ENCODE results near the gene SIGLEC8.

SIGLEC8 gene

GRCh38 chr19:51479531-51480331 lies 21.5 kb upstream of the SIGLEC8 start:
- Histone ChIP-seq H3K9me3 (ENCODE audit: insufficient read depth, low read length) (0 out of 2 replicates have a peak, but pooled peaks cover 4% of the 10 kb centered on the region), H4K20me1 (ENCODE audit: insufficient read depth, low read length) (no peaks in the 10 kb centered on the region), H3K27ac (ENCODE audit: low read length) (no peak overlapping the region), H3K27me3 (ENCODE audit: low read depth, low read length) (peaks cover 32% of the 10 kb centered on the region), H2AFZ (ENCODE audit: low read depth, low read length) (no peak overlapping the region), H3K4me1 (ENCODE audit: low read length) (peaks cover 2% of the 10 kb centered on the region; the same call in 1 of the 2 replicates), H3K79me2 (ENCODE audit: low read length) (no peaks in the 10 kb centered on the region), H3K4me3 (ENCODE audit: low read length) (no peak overlapping the region), H3K9ac (ENCODE audit: low read length) (no peak overlapping the region), H3K4me2 (ENCODE audit: low read length) (no peak overlapping the region), H3K36me3 (replicated peaks; ENCODE audit: low read depth, low read length) (no peaks in the 10 kb centered on the region)
- no peak for TF ChIP-seq EZH2phosphoT487 (IDR thresholded peaks at IDR 0.05; ENCODE audit: low read depth)
- no peak for TF ChIP-seq CTCF (IDR thresholded peaks at IDR 0.05; ENCODE audit: low read depth, low read length)

GRCh38 chr19:51478381-51479234 lies 20.4 kb upstream of the SIGLEC8 start, which contains the start of gene CEACAM18:
TSS of gene CEACAM18 (plus strand) at chr19:51478539.
- no peak within 1 kb of the TSS for H3K4me2 ChIP-seq (ENCODE audit: low read length)
- H3K27me3 ChIP-seq (ENCODE audit: low read depth, low read length), result peaks cover 35% of the 10 kb centered on the region
- TF ChIP-seq EZH2phosphoT487 (IDR thresholded peaks at IDR 0.05; ENCODE audit: low read depth) (no peak), CTCF (IDR thresholded peaks at IDR 0.05; ENCODE audit: low read depth, low read length) (no peak)
- H3K27ac ChIP-seq (ENCODE audit: low read length), result no peak within 1 kb of the TSS
- H3K79me2 ChIP-seq (ENCODE audit: low read length), result no peaks in the 10 kb centered on the region
- H3K4me1 ChIP-seq (ENCODE audit: low read length), result peaks cover 7% of the 10 kb centered on the region
- no peak within 1 kb of the TSS for H2AFZ ChIP-seq (ENCODE audit: low read depth, low read length)
- no peaks in the 10 kb centered on the region for H4K20me1 ChIP-seq (ENCODE audit: insufficient read depth, low read length)
- no peaks in the 10 kb centered on the region for H3K36me3 ChIP-seq (replicated peaks; ENCODE audit: low read depth, low read length)
- no peak within 1 kb of the TSS for H3K4me3 ChIP-seq (ENCODE audit: low read length)
- H3K9ac ChIP-seq (ENCODE audit: low read length), result no peak within 1 kb of the TSS
- H3K9me3 ChIP-seq (ENCODE audit: insufficient read depth, low read length), result 0 out of 2 replicates have a peak, but pooled peaks cover 4% of the 10 kb centered on the region

GRCh38 chr19:51477344-51477743 lies 19.1 kb upstream of the SIGLEC8 start:
- Histone ChIP-seq H3K9me3 (ENCODE audit: insufficient read depth, low read length) (0 out of 2 replicates have a peak, but pooled peaks cover 4% of the 10 kb centered on the region), H3K9ac (ENCODE audit: low read length) (no peak overlapping the region), H3K27ac (ENCODE audit: low read length) (no peak overlapping the region), H3K79me2 (ENCODE audit: low read length) (no peaks in the 10 kb centered on the region), H3K27me3 (ENCODE audit: low read depth, low read length) (peaks cover 41% of the 10 kb centered on the region), H3K36me3 (replicated peaks; ENCODE audit: low read depth, low read length) (no peaks in the 10 kb centered on the region), H3K4me2 (ENCODE audit: low read length) (no peak overlapping the region), H3K4me1 (ENCODE audit: low read length) (peaks cover 7% of the 10 kb centered on the region), H4K20me1 (ENCODE audit: insufficient read depth, low read length) (no peaks in the 10 kb centered on the region), H2AFZ (ENCODE audit: low read depth, low read length) (no peak overlapping the region), H3K4me3 (ENCODE audit: low read length) (no peak overlapping the region)
- TF ChIP-seq EZH2phosphoT487 (IDR thresholded peaks at IDR 0.05; ENCODE audit: low read depth), result no peak
- TF ChIP-seq CTCF (IDR thresholded peaks at IDR 0.05; ENCODE audit: low read depth, low read length), result no peak

GRCh38 chr19:51476164-51476563 lies 17.9 kb upstream of the SIGLEC8 start:
- Histone ChIP-seq H3K4me2 (ENCODE audit: low read length) (no peak overlapping the region), H4K20me1 (ENCODE audit: insufficient read depth, low read length) (no peaks in the 10 kb centered on the region), H3K9ac (ENCODE audit: low read length) (no peak overlapping the region), H3K9me3 (ENCODE audit: insufficient read depth, low read length) (0 out of 2 replicates have a peak, but pooled peaks cover 4% of the 10 kb centered on the region), H3K4me1 (ENCODE audit: low read length) (peaks cover 7% of the 10 kb centered on the region), H3K27me3 (ENCODE audit: low read depth, low read length) (peaks cover 49% of the 10 kb centered on the region), H3K36me3 (replicated peaks; ENCODE audit: low read depth, low read length) (no peaks in the 10 kb centered on the region), H3K4me3 (ENCODE audit: low read length) (no peak overlapping the region), H3K79me2 (ENCODE audit: low read length) (no peaks in the 10 kb centered on the region), H3K27ac (ENCODE audit: low read length) (no peak overlapping the region), H2AFZ (ENCODE audit: low read depth, low read length) (no peak overlapping the region)
- TF ChIP-seq CTCF (IDR thresholded peaks at IDR 0.05; ENCODE audit: low read depth, low read length) (no peak), EZH2phosphoT487 (IDR thresholded peaks at IDR 0.05; ENCODE audit: low read depth) (no peak)

Measured in OCI-LY3 (cell line).